NB4 (cell line): ENCODE measurements around the gene PCDHGA11.
A peak's percentile ranks its signal among the peaks of the same experiment; 100 is the strongest.
"Not testable (repeated sequence)": the region's sequence is repeated elsewhere in the genome, so short reads cannot be mapped to it uniquely, and the experiment has no call there.

ENCODE experiments used
- DNase-seq: peaks from one replicate; pipeline ENCODE4 v3.0.0; 2010; ENCODE audit warnings: low read depth
- H3K4me3 ChIP-seq: one replicate; pipeline ENCODE4 v1.5.1; 2011; ENCODE audit warnings: mild to moderate bottlenecking, low read depth, low read length, moderate library complexity
- CTCF ChIP-seq: IDR thresholded peaks from one replicate; pipeline ENCODE4 v1.5.1; 2012; ENCODE audit warnings: low read depth, low read length
- MAX ChIP-seq: IDR thresholded peaks from 2 replicates; pipeline ENCODE4 v1.6.1; 2011; ENCODE audit warnings: low read depth, low read length
- MYC ChIP-seq: IDR thresholded peaks from 2 replicates; pipeline ENCODE4 v1.6.1; 2011; ENCODE audit warnings: low read depth, low read length
- POLR2A ChIP-seq: IDR thresholded peaks from 2 replicates; pipeline ENCODE4 v1.6.1; 2011; ENCODE audit warnings: mild to moderate bottlenecking; ENCODE audit not compliant: insufficient read length; ENCODE audit errors: extremely low read depth

PCDHGA11 gene

GRCh38 chr5:141430332-141431113 is 9.7 kb downstream of the PCDHGA11 start, which contains the start of gene PCDHGA12:
Gene PCDHGA12 (plus strand): TSS chr5:141430507. CDS start chr5:141430760, 253 bp downstream.
- DNase-seq: peak; percentile 88
- H3K4me3 ChIP-seq: peak within 1 kb of the TSS; percentile 42
- TF ChIP-seq MYC: peak; percentile 48; the same call in 1 of the 2 replicates
- no peak for TF ChIP-seq MAX
- TF ChIP-seq CTCF: peak; percentile 67

- TF ChIP-seq POLR2A: no peak
- no peak for TF ChIP-seq CTCF
- no peak for TF ChIP-seq MYC
- no peak for TF ChIP-seq MAX
- peak overlapping the region; percentile 42 for H3K4me3 ChIP-seq
- no peak for DNase-seq
Measured at GRCh38 chr5:141431286-141431685, 10.4 kb downstream of the PCDHGA11 start.

GRCh38 chr5:141432308-141432707 is 11.5 kb downstream of the PCDHGA11 start:
- not testable (repeated sequence) for DNase-seq, H3K4me3 ChIP-seq

- H3K4me3 ChIP-seq, DNase-seq: not testable (repeated sequence)
Measured at GRCh38 chr5:141432726-141433125, 11.9 kb downstream of the PCDHGA11 start.

- no peak overlapping the region for H3K4me3 ChIP-seq
- TF ChIP-seq CTCF (no peak), MYC (no peak), POLR2A (no peak), MAX (no peak)
- DNase-seq: no peak
Measured at GRCh38 chr5:141434006-141434405, 13.2 kb downstream of the PCDHGA11 start.

GRCh38 chr5:141437221-141437620 is 16.4 kb downstream of the PCDHGA11 start:
- no peak for DNase-seq
- no peak overlapping the region for H3K4me3 ChIP-seq
- no peak for TF ChIP-seq MYC

GRCh38 chr5:141439411-141440141 is 18.7 kb downstream of the PCDHGA11 start:
- TF ChIP-seq MAX (no peak), POLR2A (no peak)
- DNase-seq: no peak
- H3K4me3 ChIP-seq: no peak overlapping the region

GRCh38 chr5:141440341-141440740 is 19.5 kb downstream of the PCDHGA11 start:
- H3K4me3 ChIP-seq: no peak overlapping the region
- TF ChIP-seq MAX (no peak), CTCF (no peak), POLR2A (no peak), MYC (no peak)
- no peak for DNase-seq
